Keratinocyte (primary cell): ENCODE measurements around the gene ZNF581. TPM values are rescaled to one million over a fixed set of nuclear protein-coding genes. Genes with fewer than 3 reads are reported as not detected.

Source experiments
- DNase-seq: peaks from one replicate; pipeline ENCODE4 v3.0.0-alpha.2; 2011; ENCODE audit warnings: low read depth, missing footprints, low spot score
- FAIRE-seq: peaks from 2 replicates; lab custom pipeline; 2011; peaks lifted over from hg19 to GRCh38; lab: Jason Lieb, UNC
- H2AFZ ChIP-seq: 2 replicates; pipeline ENCODE4 v1.6.0; 2012; ENCODE audit warnings: low read length, control low read depth, inconsistent platforms; ENCODE audit not compliant: control insufficient read depth
- H3K27ac ChIP-seq: 2 replicates; pipeline ENCODE4 v1.5.1; 2011; ENCODE audit warnings: low read length; ENCODE audit not compliant: control insufficient read depth, insufficient read depth
- H3K27me3 ChIP-seq: 3 replicates; pipeline ENCODE4 v1.6.0; 2011; ENCODE audit warnings: low read length; ENCODE audit not compliant: control insufficient read depth, insufficient read depth; ENCODE audit errors: extremely low read depth
- H3K36me3 ChIP-seq, 2 experiments: 2 replicates in 1 of 2; 3 replicates in 1 of 2; pipeline ENCODE4 v1.5.1; 2011; ENCODE audit warnings: low read length in 2 of 2, mild to moderate bottlenecking in 1 of 2; ENCODE audit not compliant: control insufficient read depth in 2 of 2, insufficient read depth in 2 of 2; ENCODE audit errors: extremely low read depth in 1 of 2
- H3K4me1 ChIP-seq: 3 replicates; pipeline ENCODE4 v1.5.1; 2011; ENCODE audit warnings: low read length; ENCODE audit not compliant: control insufficient read depth, insufficient read depth; ENCODE audit errors: extremely low read depth
- H3K4me2 ChIP-seq: 3 replicates; pipeline ENCODE4 v1.6.0; 2011; ENCODE audit warnings: low read depth, low read length; ENCODE audit not compliant: control insufficient read depth, insufficient read depth; ENCODE audit errors: extremely low read depth
- H3K4me3 ChIP-seq, 3 experiments: fragments of 200-600 bp in 1 of 3; sonication (generic) in 1 of 3; 2 replicates in 2 of 3; 3 replicates in 1 of 3; pipeline ENCODE4 v1.5.1; 2011 to 2016; ENCODE audit warnings: low read length in 3 of 3, mild to moderate bottlenecking in 3 of 3, control low read depth in 2 of 3, inconsistent platforms in 1 of 3, low read depth in 1 of 3, mixed read lengths in 1 of 3, mixed run types in 1 of 3, moderate library complexity in 1 of 3; ENCODE audit not compliant: control insufficient read depth in 2 of 3, insufficient read depth in 2 of 3; ENCODE audit errors: extremely low read depth in 1 of 3
- H3K79me2 ChIP-seq: 2 replicates; pipeline ENCODE4 v1.6.0; 2012; ENCODE audit warnings: low read length; ENCODE audit not compliant: control insufficient read depth, insufficient read depth
- H3K9ac ChIP-seq: 3 replicates; pipeline ENCODE4 v1.6.0; 2011; ENCODE audit warnings: low read length; ENCODE audit not compliant: control insufficient read depth, insufficient read depth; ENCODE audit errors: extremely low read depth
- H3K9me1 ChIP-seq: 3 replicates; pipeline ENCODE4 v1.6.0; 2011; ENCODE audit warnings: low read length; ENCODE audit not compliant: control insufficient read depth, insufficient read depth; ENCODE audit errors: extremely low read depth
- H3K9me3 ChIP-seq: 2 replicates; pipeline ENCODE4 v1.5.1; 2012; ENCODE audit warnings: low read depth, low read length; ENCODE audit not compliant: control insufficient read depth
- H4K20me1 ChIP-seq: 3 replicates; pipeline ENCODE4 v1.6.0; 2011; ENCODE audit warnings: low read length; ENCODE audit not compliant: control insufficient read depth, insufficient read depth; ENCODE audit errors: extremely low read depth
- EZH2 ChIP-seq: IDR thresholded peaks from one replicate; pipeline ENCODE4 v1.6.1; 2012; ENCODE audit warnings: inconsistent platforms, mild to moderate bottlenecking, low read length, moderate library complexity
- dilution Hi-C: fragments of 300-500 bp; cut with MboI; formaldehyde crosslinking; loops from one replicate; pipeline ENCODE4 v1.7.0; 2020; ENCODE audit warnings: low sequenced_read_pairs; ENCODE audit not compliant: extremely low pct_ligation_motif_present
- polyA plus RNA-seq, 5 experiments: library from polyadenylated mRNA; depleted of rRNA in 3 of 5; stranded (reverse) in 3 of 5; stranded (forward) in 1 of 5; unstranded in 1 of 5; fragments of >200 nt; gene quantifications; 1 replicate in 1 of 5; 2 replicates in 3 of 5; 3 replicates in 1 of 5; pipeline versions ENCODE4 v1.2.1 to v1.2.3, GENCODE V29; 2011 to 2012; ENCODE audit warnings: missing spikeins in 2 of 5, low read depth in 1 of 5, low replicate concordance in 1 of 5
- TF ChIP-seq, protein P1 (sequence below), 3 experiments: IDR thresholded peaks in 1 of 3; conservative IDR thresholded peaks in 1 of 3; optimal IDR thresholded peaks in 1 of 3; 2 replicates in 2 of 3; 3 replicates in 1 of 3; pipeline versions ENCODE3 to v1.5.1; 2011; ENCODE audit warnings: low read length in 3 of 3, mild to moderate bottlenecking in 3 of 3, moderate library complexity in 2 of 3, control low read depth in 1 of 3, inconsistent platforms in 1 of 3; ENCODE audit not compliant: insufficient read depth in 2 of 3; ENCODE audit errors: extremely low read depth in 1 of 3

ZNF581 gene
- polyA plus RNA-seq, 1 donor (not counting 4 experiments of a cell fraction or from before 2014, with no cell fraction given): 14.8 TPM

DNA sequence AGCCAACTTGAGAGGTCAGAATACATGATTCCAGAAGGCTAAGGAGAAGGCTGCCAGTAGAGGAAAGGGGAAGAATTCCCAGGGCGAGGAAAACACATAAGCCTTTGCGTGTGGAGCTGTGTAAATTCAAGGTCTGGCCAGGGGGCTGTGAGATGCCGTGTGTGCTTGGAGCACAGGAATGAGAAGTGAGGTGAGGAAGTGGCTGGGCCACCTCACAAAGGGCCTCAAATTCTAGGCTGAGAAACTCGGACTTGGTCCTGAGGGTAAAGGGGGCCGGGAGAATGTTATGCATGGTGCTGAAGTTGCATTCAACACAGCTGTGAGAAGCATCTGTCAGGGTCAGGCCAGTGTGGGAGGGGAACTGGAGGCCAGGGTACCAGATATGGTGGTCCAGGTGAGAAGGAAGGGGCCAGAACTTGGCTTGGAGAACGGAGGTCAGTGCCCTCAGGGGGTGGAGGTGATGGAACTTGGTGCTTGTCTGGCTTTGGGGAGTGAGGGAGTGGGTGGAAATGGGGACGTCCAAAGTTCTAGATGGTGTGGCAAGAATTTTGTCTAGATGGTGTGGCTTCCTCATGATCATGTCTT is 7.5 kb upstream of the ZNF581 start:
- FAIRE-seq (no peak), DNase-seq (no peak)
- Histone ChIP-seq H3K9me3 (no peaks in the 10 kb centered on the region), H3K27me3 (no peaks in the 10 kb centered on the region), H3K4me3 (peak overlapping the region; percentile 88 to 99 (median 95)), H3K4me2 (peak overlapping the region; percentile 98), H3K4me1 (peaks cover 21% of the 10 kb centered on the region), H3K9ac (peak overlapping the region; percentile 99), H3K79me2 (peaks cover 34% of the 10 kb centered on the region), H3K9me1 (peaks cover 2% of the 10 kb centered on the region), H2AFZ (no peak overlapping the region), H3K27ac (peak overlapping the region; percentile 94), H3K36me3 (peaks cover 0 to 2% of the 10 kb centered on the region in 2 experiments), H4K20me1 (no peaks in the 10 kb centered on the region)
- dilution Hi-C loops: no loop called here
- TF ChIP-seq, protein P1, sequence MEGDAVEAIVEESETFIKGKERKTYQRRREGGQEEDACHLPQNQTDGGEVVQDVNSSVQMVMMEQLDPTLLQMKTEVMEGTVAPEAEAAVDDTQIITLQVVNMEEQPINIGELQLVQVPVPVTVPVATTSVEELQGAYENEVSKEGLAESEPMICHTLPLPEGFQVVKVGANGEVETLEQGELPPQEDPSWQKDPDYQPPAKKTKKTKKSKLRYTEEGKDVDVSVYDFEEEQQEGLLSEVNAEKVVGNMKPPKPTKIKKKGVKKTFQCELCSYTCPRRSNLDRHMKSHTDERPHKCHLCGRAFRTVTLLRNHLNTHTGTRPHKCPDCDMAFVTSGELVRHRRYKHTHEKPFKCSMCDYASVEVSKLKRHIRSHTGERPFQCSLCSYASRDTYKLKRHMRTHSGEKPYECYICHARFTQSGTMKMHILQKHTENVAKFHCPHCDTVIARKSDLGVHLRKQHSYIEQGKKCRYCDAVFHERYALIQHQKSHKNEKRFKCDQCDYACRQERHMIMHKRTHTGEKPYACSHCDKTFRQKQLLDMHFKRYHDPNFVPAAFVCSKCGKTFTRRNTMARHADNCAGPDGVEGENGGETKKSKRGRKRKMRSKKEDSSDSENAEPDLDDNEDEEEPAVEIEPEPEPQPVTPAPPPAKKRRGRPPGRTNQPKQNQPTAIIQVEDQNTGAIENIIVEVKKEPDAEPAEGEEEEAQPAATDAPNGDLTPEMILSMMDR (optimal IDR thresholded peaks at IDR 0.05 in 1 of 3, IDR thresholded peaks at IDR 0.05 in 1 of 3, conservative IDR thresholded peaks at IDR 0.05 in 1 of 3; ENCODE audit: extremely low read depth in 1 of 3, insufficient read depth in 2 of 3, low read length in 3 of 3): no peak
- TF ChIP-seq EZH2: no peak

DNA sequence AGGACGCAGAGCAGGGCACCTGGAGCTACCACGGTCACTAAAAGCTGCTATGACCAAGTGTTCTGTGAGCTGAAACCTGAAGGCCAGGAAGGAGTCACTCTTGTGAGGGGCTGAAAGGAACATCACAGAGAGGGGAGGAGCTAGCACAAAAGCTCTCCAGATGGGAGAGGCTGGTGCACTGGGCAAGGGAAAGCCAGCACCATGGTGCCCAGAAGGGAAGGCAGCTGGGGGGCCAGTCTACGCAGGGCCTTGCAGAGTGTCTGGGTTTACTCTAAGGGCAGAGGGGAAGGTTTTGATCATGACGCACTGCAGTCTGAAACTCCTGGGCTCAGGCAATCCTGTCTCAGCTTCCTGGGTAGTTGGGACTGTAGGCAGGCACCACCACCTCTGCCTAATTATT is 6.7 kb upstream of the ZNF581 start:
- peaks cover 0 to 2% of the 10 kb centered on the region in 2 experiments for H3K36me3 ChIP-seq
- FAIRE-seq (no peak), DNase-seq (no peak)
- peaks cover 21% of the 10 kb centered on the region for H3K4me1 ChIP-seq
- H3K9me1 ChIP-seq: peaks cover 2% of the 10 kb centered on the region
- no peaks in the 10 kb centered on the region for H3K27me3 ChIP-seq
- no peak for TF ChIP-seq EZH2
- TF ChIP-seq, protein P1 (optimal IDR thresholded peaks at IDR 0.05 in 1 of 3, IDR thresholded peaks at IDR 0.05 in 1 of 3, conservative IDR thresholded peaks at IDR 0.05 in 1 of 3; ENCODE audit: extremely low read depth in 1 of 3, insufficient read depth in 2 of 3, low read length in 3 of 3): no peak
- no peaks in the 10 kb centered on the region for H3K9me3 ChIP-seq
- H4K20me1 ChIP-seq: no peaks in the 10 kb centered on the region
- no peak overlapping the region for H3K4me3 ChIP-seq
- no peak overlapping the region for H3K27ac ChIP-seq
- peak overlapping the region; percentile 98 for H3K4me2 ChIP-seq
- dilution Hi-C loops: no loop called here
- H3K9ac ChIP-seq: no peak overlapping the region
- peaks cover 36% of the 10 kb centered on the region for H3K79me2 ChIP-seq
- H2AFZ ChIP-seq: no peak overlapping the region
